ENCODE data around the gene STXBP3.

Gene STXBP3

GRCh38 chr1:108785880-108786279 is 39.4 kb downstream of the STXBP3 start:
- TF ChIP-seq ZFX (IDR thresholded peaks at IDR 0.05; ENCODE audit: borderline replicate concordance) = no peak
- H3K27ac ChIP-seq = no peak overlapping the region

- H3K27ac ChIP-seq = no peak overlapping the region
- no peak for TF ChIP-seq ZFX (IDR thresholded peaks at IDR 0.05; ENCODE audit: borderline replicate concordance)
- TF ChIP-seq CTCF (IDR thresholded peaks at IDR 0.05) = no peak
Observed at GRCh38 chr1:108791790-108792189, 45.3 kb downstream of the STXBP3 start.

GRCh38 chr1:108792420-108792819 is 45.9 kb downstream of the STXBP3 start:
- no peak overlapping the region for H3K27ac ChIP-seq
- TF ChIP-seq CTCF (IDR thresholded peaks at IDR 0.05) (no peak), ZFX (IDR thresholded peaks at IDR 0.05; ENCODE audit: borderline replicate concordance) (no peak)

GRCh38 chr1:108799001-108799400 is 52.5 kb downstream of the STXBP3 start:
- H3K27ac ChIP-seq = no peak overlapping the region
- TF ChIP-seq CTCF (IDR thresholded peaks at IDR 0.05) (no peak), ZFX (IDR thresholded peaks at IDR 0.05; ENCODE audit: borderline replicate concordance) (no peak)

GRCh38 chr1:108801101-108801500 is 54.6 kb downstream of the STXBP3 start:
- no peak overlapping the region for H3K27ac ChIP-seq

GRCh38 chr1:108803548-108803947 is 57.1 kb downstream of the STXBP3 start:
- no peak overlapping the region for H3K27ac ChIP-seq
- TF ChIP-seq ZFX (IDR thresholded peaks at IDR 0.05; ENCODE audit: borderline replicate concordance) = no peak

More at GRCh38 chr1:108801101-108801500, 54.6 kb downstream of the STXBP3 start:
- no peak for TF ChIP-seq ZFX (IDR thresholded peaks at IDR 0.05; ENCODE audit: borderline replicate concordance)
- no peak for TF ChIP-seq CTCF (IDR thresholded peaks at IDR 0.05)

GRCh38 chr1:108808438-108808837 is 62.0 kb downstream of the STXBP3 start:
- H3K27ac ChIP-seq = no peak overlapping the region
- TF ChIP-seq ZFX (IDR thresholded peaks at IDR 0.05; ENCODE audit: borderline replicate concordance) (no peak), CTCF (IDR thresholded peaks at IDR 0.05) (no peak)

GRCh38 chr1:108811611-108812010 is 65.1 kb downstream of the STXBP3 start:
- no peak overlapping the region for H3K27ac ChIP-seq
- TF ChIP-seq ZFX (IDR thresholded peaks at IDR 0.05; ENCODE audit: borderline replicate concordance) = no peak

GRCh38 chr1:108813326-108813725 is 66.9 kb downstream of the STXBP3 start:
- TF ChIP-seq ZFX (IDR thresholded peaks at IDR 0.05; ENCODE audit: borderline replicate concordance) = no peak
- TF ChIP-seq CTCF (IDR thresholded peaks at IDR 0.05) = no peak

More at GRCh38 chr1:108813326-108813725, 66.9 kb downstream of the STXBP3 start:
- no peak overlapping the region for H3K27ac ChIP-seq
